Measurements from ENCODE around the gene COL5A1. TPM values are rescaled to one million over a fixed set of nuclear protein-coding genes. Genes with fewer than 3 reads are reported as not detected.

The COL5A1 gene
- total and polyA plus RNA-seq, 2 donors (not counting 1 experiment from before 2014, with no cell fraction given), result 72.8 to 109 TPM

DNA sequence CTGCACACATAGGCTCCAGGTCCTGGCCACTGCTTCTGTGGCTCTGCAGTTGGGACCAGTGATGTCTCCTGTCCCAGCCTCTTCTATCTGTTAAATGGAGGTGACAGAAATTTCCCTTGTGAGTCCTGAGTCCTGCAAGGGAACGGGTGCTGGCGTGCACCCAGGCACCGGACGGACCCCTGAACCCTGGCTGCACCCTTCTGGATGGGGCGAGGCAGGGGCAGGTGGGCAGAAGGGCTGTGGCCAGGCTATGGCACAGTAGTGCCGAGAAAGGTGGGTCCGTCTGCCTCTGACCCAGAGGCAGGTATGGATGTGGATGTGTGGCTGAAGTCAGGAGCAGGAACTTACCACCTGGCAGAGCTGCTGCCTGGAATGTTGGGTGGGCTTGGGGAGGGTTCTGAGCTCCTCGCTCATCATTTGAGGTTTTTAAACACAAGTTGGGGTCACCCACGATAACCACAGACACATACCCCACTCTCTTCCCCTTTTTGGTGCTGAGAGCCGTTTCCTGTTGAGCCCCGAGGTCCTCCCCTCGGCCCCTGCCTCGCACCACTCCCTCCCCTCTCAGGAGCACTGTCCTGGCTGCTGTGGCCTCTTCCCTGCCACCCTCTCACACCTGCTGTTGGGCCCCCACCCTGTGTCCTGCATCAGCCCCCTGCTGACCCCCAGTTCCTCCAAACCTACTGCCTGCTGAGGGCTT is 82.0 kb downstream of the COL5A1 start:
- H3K36me3 ChIP-seq (ENCODE audit: control insufficient read depth, insufficient read depth, low read length), result peaks cover 18% of the 10 kb centered on the region
- H3K27ac ChIP-seq (ENCODE audit: insufficient read depth, low read length), result no peak overlapping the region
- H3K9ac ChIP-seq (ENCODE audit: insufficient read depth, low read length), result no peak overlapping the region
- no peak overlapping the region for H3K4me2 ChIP-seq (ENCODE audit: extremely low read depth, insufficient read depth, low read length)
- peaks cover 22% of the 10 kb centered on the region for H3K79me2 ChIP-seq (ENCODE audit: control insufficient read depth, insufficient read depth, low read length)
- no peak overlapping the region for H2AFZ ChIP-seq (ENCODE audit: low read length)
- peaks cover 8% of the 10 kb centered on the region for H4K20me1 ChIP-seq (ENCODE audit: control insufficient read depth, extremely low read depth, insufficient read depth, low read length)
- H3K4me3 ChIP-seq (replicated peaks in 1 of 4; ENCODE audit: control extremely low read depth in 1 of 4, insufficient read depth in 1 of 4, low read depth in 3 of 4, low read length in 4 of 4), result no peak overlapping the region
- no peaks in the 10 kb centered on the region for H3K27me3 ChIP-seq (ENCODE audit: control insufficient read depth, insufficient read depth, low read length)
- peaks cover 4% of the 10 kb centered on the region for H3K4me1 ChIP-seq (ENCODE audit: control insufficient read depth, extremely low read depth, insufficient read depth, low read length)
- TF ChIP-seq, protein P1, sequence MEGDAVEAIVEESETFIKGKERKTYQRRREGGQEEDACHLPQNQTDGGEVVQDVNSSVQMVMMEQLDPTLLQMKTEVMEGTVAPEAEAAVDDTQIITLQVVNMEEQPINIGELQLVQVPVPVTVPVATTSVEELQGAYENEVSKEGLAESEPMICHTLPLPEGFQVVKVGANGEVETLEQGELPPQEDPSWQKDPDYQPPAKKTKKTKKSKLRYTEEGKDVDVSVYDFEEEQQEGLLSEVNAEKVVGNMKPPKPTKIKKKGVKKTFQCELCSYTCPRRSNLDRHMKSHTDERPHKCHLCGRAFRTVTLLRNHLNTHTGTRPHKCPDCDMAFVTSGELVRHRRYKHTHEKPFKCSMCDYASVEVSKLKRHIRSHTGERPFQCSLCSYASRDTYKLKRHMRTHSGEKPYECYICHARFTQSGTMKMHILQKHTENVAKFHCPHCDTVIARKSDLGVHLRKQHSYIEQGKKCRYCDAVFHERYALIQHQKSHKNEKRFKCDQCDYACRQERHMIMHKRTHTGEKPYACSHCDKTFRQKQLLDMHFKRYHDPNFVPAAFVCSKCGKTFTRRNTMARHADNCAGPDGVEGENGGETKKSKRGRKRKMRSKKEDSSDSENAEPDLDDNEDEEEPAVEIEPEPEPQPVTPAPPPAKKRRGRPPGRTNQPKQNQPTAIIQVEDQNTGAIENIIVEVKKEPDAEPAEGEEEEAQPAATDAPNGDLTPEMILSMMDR (conservative IDR thresholded peaks at IDR 0.05 in 1 of 2, IDR thresholded peaks at IDR 0.05 in 1 of 2; ENCODE audit: low read depth in 1 of 2, low read length in 2 of 2), result no peak
- TF ChIP-seq EZH2 (IDR thresholded peaks at IDR 0.05; ENCODE audit: low read length, missing control alignments), result no peak
- no peaks in the 10 kb centered on the region for H3K9me3 ChIP-seq (ENCODE audit: control insufficient read depth, insufficient read depth, low read depth, low read length)
- DNase-seq (ENCODE audit: low read depth in 2 of 2), result no peak

DNA sequence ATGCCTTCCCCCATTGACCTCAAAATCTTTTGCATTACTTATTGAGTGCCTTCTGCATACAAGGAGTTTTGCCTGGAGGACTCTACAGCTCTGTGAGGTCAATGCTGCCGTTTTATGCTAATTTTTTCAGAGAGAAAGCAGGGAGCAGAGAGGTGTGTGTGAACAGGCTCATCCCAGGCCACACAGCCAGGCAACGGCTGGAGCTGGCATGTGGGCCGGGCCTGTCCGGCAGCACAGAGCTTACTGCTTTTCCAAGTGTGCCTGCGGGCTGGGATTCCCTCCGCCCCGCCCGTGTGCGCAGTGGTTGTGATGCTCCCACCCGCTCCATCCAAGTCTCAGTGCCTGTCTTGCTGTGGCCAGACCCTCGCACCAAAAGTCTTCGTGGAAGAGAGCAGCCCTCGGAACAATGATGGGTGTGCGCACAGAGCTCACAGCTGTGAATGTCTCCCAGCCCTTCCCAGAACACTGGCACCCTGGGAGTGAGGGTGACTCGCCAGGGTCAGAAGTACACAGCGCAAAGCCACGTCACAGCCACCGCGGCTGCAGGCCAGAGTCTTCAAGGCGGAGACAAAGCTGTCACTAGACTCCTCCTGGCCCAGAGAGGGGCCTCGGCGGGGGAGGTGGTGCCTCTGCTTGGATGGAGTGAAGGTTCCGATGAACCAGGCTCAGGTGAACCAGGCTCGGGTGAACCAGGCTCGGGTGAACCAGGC is 82.8 kb downstream of the COL5A1 start:
- Histone ChIP-seq H3K9ac (ENCODE audit: insufficient read depth, low read length) (no peak overlapping the region), H3K27me3 (ENCODE audit: control insufficient read depth, insufficient read depth, low read length) (no peaks in the 10 kb centered on the region), H3K9me3 (ENCODE audit: control insufficient read depth, insufficient read depth, low read depth, low read length) (no peaks in the 10 kb centered on the region), H3K27ac (ENCODE audit: insufficient read depth, low read length) (no peak overlapping the region), H3K4me2 (ENCODE audit: extremely low read depth, insufficient read depth, low read length) (no peak overlapping the region), H3K79me2 (ENCODE audit: control insufficient read depth, insufficient read depth, low read length) (peaks cover 15% of the 10 kb centered on the region), H3K4me3 (replicated peaks in 1 of 4; ENCODE audit: control extremely low read depth in 1 of 4, insufficient read depth in 1 of 4, low read depth in 3 of 4, low read length in 4 of 4) (no peak overlapping the region), H2AFZ (ENCODE audit: low read length) (no peak overlapping the region), H4K20me1 (ENCODE audit: control insufficient read depth, extremely low read depth, insufficient read depth, low read length) (peaks cover 8% of the 10 kb centered on the region), H3K36me3 (ENCODE audit: control insufficient read depth, insufficient read depth, low read length) (peaks cover 17% of the 10 kb centered on the region), H3K4me1 (ENCODE audit: control insufficient read depth, extremely low read depth, insufficient read depth, low read length) (peaks cover 4% of the 10 kb centered on the region)
- TF ChIP-seq, protein P1 (conservative IDR thresholded peaks at IDR 0.05 in 1 of 2, IDR thresholded peaks at IDR 0.05 in 1 of 2; ENCODE audit: low read depth in 1 of 2, low read length in 2 of 2), result no peak
- peak; percentile 63 to 65 for DNase-seq (ENCODE audit: low read depth in 2 of 2)

DNA sequence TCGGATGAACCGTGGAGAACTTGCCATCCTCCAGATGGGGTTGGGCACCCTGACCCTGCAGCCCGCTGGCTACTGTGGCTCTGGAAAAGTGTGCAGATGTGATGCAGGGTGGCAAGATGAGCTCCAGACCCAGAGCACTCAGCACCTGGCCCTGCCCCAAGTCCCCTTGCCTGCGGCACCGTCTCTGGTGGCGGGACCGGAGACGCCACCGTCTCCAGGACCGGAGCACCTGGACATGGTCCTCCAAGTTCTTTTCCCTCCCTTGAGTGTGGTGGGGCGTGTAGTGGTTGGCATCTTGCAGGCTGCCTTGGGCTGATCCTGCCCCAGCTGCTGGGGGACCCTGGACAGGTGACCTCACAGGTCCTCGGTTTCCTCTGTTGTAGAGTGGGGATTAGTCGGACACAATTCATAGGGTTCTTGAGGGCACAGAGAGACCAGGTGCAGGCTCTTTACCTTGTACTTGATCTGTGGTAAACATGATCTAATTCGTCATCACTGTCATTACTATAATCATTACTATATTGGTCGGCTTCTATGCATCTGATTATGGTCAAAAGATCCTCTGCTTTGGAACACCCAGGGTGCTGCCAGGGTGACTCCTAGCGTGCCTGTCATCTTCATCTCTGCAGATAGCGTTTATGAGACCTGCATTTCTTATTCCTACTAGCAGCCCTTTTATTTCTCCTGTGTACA is 83.5 kb downstream of the COL5A1 start:
- Histone ChIP-seq H3K36me3 (ENCODE audit: control insufficient read depth, insufficient read depth, low read length) (peaks cover 17% of the 10 kb centered on the region), H3K79me2 (ENCODE audit: control insufficient read depth, insufficient read depth, low read length) (peaks cover 13% of the 10 kb centered on the region), H3K27me3 (ENCODE audit: control insufficient read depth, insufficient read depth, low read length) (no peaks in the 10 kb centered on the region), H3K4me1 (ENCODE audit: control insufficient read depth, extremely low read depth, insufficient read depth, low read length) (peaks cover 4% of the 10 kb centered on the region), H2AFZ (ENCODE audit: low read length) (no peak overlapping the region), H3K27ac (ENCODE audit: insufficient read depth, low read length) (no peak overlapping the region), H4K20me1 (ENCODE audit: control insufficient read depth, extremely low read depth, insufficient read depth, low read length) (peaks cover 8% of the 10 kb centered on the region), H3K4me3 (replicated peaks in 1 of 4; ENCODE audit: control extremely low read depth in 1 of 4, insufficient read depth in 1 of 4, low read depth in 3 of 4, low read length in 4 of 4) (no peak overlapping the region), H3K4me2 (ENCODE audit: extremely low read depth, insufficient read depth, low read length) (no peak overlapping the region), H3K9ac (ENCODE audit: insufficient read depth, low read length) (no peak overlapping the region), H3K9me3 (ENCODE audit: control insufficient read depth, insufficient read depth, low read depth, low read length) (no peaks in the 10 kb centered on the region)
- no peak for DNase-seq (ENCODE audit: low read depth in 2 of 2)
- TF ChIP-seq, protein P1 (conservative IDR thresholded peaks at IDR 0.05 in 1 of 2, IDR thresholded peaks at IDR 0.05 in 1 of 2; ENCODE audit: low read depth in 1 of 2, low read length in 2 of 2), result no peak
- no peak for TF ChIP-seq EZH2 (IDR thresholded peaks at IDR 0.05; ENCODE audit: low read length, missing control alignments)

Measured in fibroblast of lung (primary cell).